HepG2 (cell line): ENCODE data around the gene PDILT.

Source experiments
- CTCF ChIP-seq: sonication (generic); formaldehyde crosslinking; IDR thresholded peaks from 2 replicates; pipeline ENCODE4 v1.5.0; 2020; ENCODE audit warnings: mild to moderate bottlenecking, missing genetic modification reagents, moderate library complexity
- ZNF431 ChIP-seq: sonication (generic); formaldehyde crosslinking; IDR thresholded peaks from 2 replicates; pipeline ENCODE4 v1.9.0; 2022; ENCODE audit warnings: missing genetic modification reagents, low read depth, mild to moderate bottlenecking, borderline replicate concordance

GRCh38 chr16:20404637-20405036 lies at the start of gene PDILT:
- TF ChIP-seq CTCF (CRISPR knock-in tag) (no peak), ZNF431 (CRISPR knock-in tag) (no peak)
